ENCODE results near the gene APMAP. TPM values are rescaled to one million over a fixed set of nuclear protein-coding genes. Genes with fewer than 3 reads are reported as not detected.

The APMAP gene
- total and polyA plus RNA-seq, 8 donors: 20.8 to 47.8 (median 28.4) TPM

DNA sequence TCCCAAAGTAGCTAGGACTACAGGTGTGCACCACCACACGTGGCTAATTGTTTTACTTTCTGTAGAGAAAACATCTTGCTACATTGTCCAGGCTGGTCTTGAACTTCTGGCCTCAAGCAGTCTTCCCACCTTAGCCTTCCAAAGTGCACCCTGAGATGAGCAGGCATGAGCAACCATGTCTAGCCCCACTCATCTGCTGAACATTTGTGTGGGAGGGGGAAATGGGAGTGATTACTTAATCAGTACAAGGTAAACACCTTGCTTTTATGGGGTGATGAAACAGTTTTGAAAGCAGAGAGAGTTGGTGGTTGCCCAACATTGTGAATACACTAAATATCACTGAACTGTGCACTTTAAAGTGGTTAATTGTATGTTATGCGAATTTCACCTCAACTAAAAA, 5.3 kb downstream of the APMAP start:
- WGBS, 2 donors: 90 to 92% methylated on average over 2 of the region's 2 CpGs
- Histone ChIP-seq H3K27me3 (no peaks in the 10 kb centered on the region), H3K36me3 (no peaks in the 10 kb centered on the region), H3K27ac (no peak overlapping the region), H3K4me1 (peaks cover 0 to 15% (median 0%) of the 10 kb centered on the region in 3 donors), H3K4me3 (no peak overlapping the region), H3K9me3 (no peaks in the 10 kb centered on the region)
- DNase-seq (no peak), ATAC-seq (no peak), FAIRE-seq (no peak)
- no peak for TF ChIP-seq CTCF (IDR thresholded peaks at IDR 0.05)
- intact Hi-C loops (cut with DNase I): no loop called here

GRCh38 chr20:24986436-24987015, 6.0 kb downstream of the APMAP start:
- WGBS, 2 donors: 90 to 94% methylated on average over 7 of the region's 7 CpGs
- no peak for ATAC-seq
- Histone ChIP-seq H3K36me3 (peaks cover 0 to 4% (median 0%) of the 10 kb centered on the region in 3 donors), H3K4me3 (no peak overlapping the region), H3K9me3 (no peaks in the 10 kb centered on the region), H3K4me1 (peaks cover 0 to 12% (median 0%) of the 10 kb centered on the region in 3 donors), H3K27ac (no peak overlapping the region), H3K27me3 (no peaks in the 10 kb centered on the region)
- TF ChIP-seq CTCF (IDR thresholded peaks at IDR 0.05): no peak
- DNase-seq: no peak
- intact Hi-C loops (cut with DNase I): no loop called here
- no peak for FAIRE-seq

DNA sequence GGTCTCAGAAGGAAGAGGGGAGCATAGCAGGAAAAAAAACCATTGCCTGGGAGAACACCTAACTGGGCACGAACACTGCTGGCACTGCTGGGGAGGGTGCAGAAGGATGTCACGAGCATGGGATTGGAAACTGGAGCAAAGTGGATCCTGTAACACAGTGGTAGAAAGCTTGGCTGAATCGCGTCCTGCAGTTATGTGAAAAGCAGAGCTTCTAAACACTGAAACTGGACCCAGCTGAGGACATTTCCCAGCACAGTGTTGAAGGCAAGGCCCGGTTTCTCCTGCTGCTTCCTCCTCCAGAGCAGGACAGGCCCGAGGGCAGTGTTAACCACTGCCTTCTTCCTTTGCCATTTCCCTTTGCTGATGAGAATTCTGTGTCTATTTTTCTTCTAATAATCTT, 6.7 kb downstream of the APMAP start:
- DNase-seq (no peak), ATAC-seq (peak in 2 of 4 donors; percentile 12 to 28), FAIRE-seq (no peak)
- peaks cover 0 to 4% (median 0%) of the 10 kb centered on the region in 3 donors for H3K36me3 ChIP-seq
- intact Hi-C loops (cut with DNase I): no loop called here
- H3K27ac ChIP-seq: no peak overlapping the region
- peaks cover 0 to 5% (median 0%) of the 10 kb centered on the region in 3 donors for H3K4me1 ChIP-seq
- H3K4me3 ChIP-seq: no peak overlapping the region
- H3K9me3 ChIP-seq: no peaks in the 10 kb centered on the region
- TF ChIP-seq CTCF (IDR thresholded peaks at IDR 0.05): no peak
- WGBS, 2 donors: 75% methylated on average over 6 of the region's 6 CpGs
- H3K27me3 ChIP-seq: no peaks in the 10 kb centered on the region

DNA sequence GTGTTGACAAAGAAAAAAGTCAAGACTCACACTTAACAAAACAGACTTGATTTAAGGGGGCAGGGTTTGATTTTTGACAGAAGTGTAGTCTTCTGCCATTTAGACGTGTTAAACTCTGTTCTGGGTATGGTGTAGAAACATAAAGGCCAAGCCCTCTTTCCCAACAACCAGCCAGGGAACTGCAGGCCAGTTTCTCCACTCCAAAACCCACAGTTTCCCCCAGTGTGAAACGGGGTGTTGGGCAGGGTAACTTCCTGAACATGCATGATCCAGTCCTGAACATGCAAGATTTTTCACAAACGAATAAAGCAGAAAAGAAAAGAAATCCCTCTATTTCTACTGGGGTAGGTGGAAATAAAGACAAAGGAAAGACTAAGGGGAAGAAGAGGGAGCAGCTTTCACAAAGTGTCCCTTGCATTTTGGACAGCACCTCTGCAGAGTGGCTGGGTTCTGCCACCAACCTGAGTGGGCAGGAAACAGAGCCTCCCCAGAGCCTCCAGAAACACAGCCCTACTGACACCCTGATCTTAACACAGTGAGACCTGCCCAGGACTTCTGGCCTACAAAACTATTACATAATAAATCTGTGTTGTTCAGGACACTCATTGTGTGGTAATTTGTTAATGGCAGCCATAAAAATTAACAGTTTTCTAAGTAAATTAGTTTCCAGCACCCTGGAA, 7.5 kb downstream of the APMAP start:
- ATAC-seq (no peak), DNase-seq (no peak), FAIRE-seq (no peak)
- Histone ChIP-seq H3K4me3 (no peak overlapping the region), H3K9me3 (no peaks in the 10 kb centered on the region), H3K27me3 (no peaks in the 10 kb centered on the region), H3K27ac (no peak overlapping the region), H3K36me3 (peaks cover 0 to 9% (median 0%) of the 10 kb centered on the region in 3 donors), H3K4me1 (no peaks in the 10 kb centered on the region)
- no peak for TF ChIP-seq CTCF (IDR thresholded peaks at IDR 0.05)
- intact Hi-C loops (cut with DNase I): no loop called here
- 65 to 81% methylated on average over 3 of the region's 3 CpGs for WGBS, 2 donors

DNA sequence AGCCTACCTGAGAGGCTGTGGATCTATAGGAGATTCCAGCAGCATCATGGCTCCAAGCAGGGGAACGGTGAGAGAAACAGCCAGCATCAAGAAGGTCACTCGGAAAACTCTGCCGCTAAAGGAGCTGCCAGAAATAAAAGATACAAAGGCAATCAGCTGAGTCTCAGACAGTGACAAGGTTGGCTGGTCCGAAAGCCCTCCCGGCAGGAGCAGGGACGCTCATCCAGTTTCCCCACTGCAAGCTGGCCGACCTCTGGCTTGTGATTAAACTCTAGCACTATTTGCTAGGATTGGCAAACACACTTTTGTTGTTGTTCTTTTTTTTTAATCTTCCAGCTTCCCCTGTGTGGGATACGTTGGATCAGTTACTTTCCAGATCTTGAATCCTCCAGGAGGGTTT, 8.7 kb downstream of the APMAP start:
- peaks cover 0 to 9% (median 0%) of the 10 kb centered on the region in 3 donors for H3K36me3 ChIP-seq
- H3K27me3 ChIP-seq: no peaks in the 10 kb centered on the region
- no peak overlapping the region for H3K4me3 ChIP-seq
- DNase-seq: no peak
- H3K9me3 ChIP-seq: no peaks in the 10 kb centered on the region
- WGBS, 2 donors: 81 to 82% methylated on average over 8 of the region's 8 CpGs
- H3K4me1 ChIP-seq: no peaks in the 10 kb centered on the region
- no peak for TF ChIP-seq CTCF (IDR thresholded peaks at IDR 0.05)
- no peak for ATAC-seq
- H3K27ac ChIP-seq: no peak overlapping the region
- intact Hi-C loops (cut with DNase I): no loop called here
- FAIRE-seq: no peak

Measured in pancreas (tissue), 10 donors.